Type B pancreatic cell (in vitro differentiated cells): ENCODE data around the gene LYVE1. TPM values are rescaled to one million over a fixed set of nuclear protein-coding genes. Genes with fewer than 3 reads are reported as not detected.

Experiments used
- DNase-seq: peaks from one replicate; pipeline ENCODE4 v3.0.0; 2021; ENCODE audit warnings: mixed read lengths; ENCODE audit not compliant: unreplicated experiment; ENCODE audit errors: extremely low spot score
- H3K27ac Mint-ChIP-seq: 2 replicates; pipeline ENCODE4 v1.8.0; 2021; ENCODE audit warnings: mild to moderate bottlenecking, mixed read lengths
- H3K27me3 Mint-ChIP-seq: 2 replicates; pipeline ENCODE4 v1.8.0; 2021; ENCODE audit warnings: mixed read lengths
- H3K36me3 Mint-ChIP-seq: 2 replicates; pipeline ENCODE4 v1.8.0; 2021; ENCODE audit warnings: mixed read lengths
- H3K4me1 Mint-ChIP-seq: one replicate; pipeline ENCODE4 v1.8.0; 2021; ENCODE audit warnings: mixed read lengths; ENCODE audit not compliant: unreplicated experiment
- H3K4me3 Mint-ChIP-seq: 2 replicates; pipeline ENCODE4 v1.8.0; 2021; ENCODE audit warnings: mild to moderate bottlenecking, mixed read lengths
- H3K9me3 Mint-ChIP-seq: 2 replicates; pipeline ENCODE4 v1.8.0; 2021; ENCODE audit warnings: mixed read lengths
- CTCF ChIP-seq: fragments of 200-600 bp; sonication (generic); conservative IDR thresholded peaks from 2 replicates; pipeline ENCODE4 v1.5.0; 2021; ENCODE audit warnings: antibody characterized with exemption, mild to moderate bottlenecking
- total RNA-seq: library from RNA; stranded (reverse); gene quantifications from 2 replicates; pipeline ENCODE4 v1.2.1, GENCODE V29; 2021; ENCODE audit warnings: low replicate concordance

Gene LYVE1
- total RNA-seq, 1 donor from 2014 or later, result not detected

DNA sequence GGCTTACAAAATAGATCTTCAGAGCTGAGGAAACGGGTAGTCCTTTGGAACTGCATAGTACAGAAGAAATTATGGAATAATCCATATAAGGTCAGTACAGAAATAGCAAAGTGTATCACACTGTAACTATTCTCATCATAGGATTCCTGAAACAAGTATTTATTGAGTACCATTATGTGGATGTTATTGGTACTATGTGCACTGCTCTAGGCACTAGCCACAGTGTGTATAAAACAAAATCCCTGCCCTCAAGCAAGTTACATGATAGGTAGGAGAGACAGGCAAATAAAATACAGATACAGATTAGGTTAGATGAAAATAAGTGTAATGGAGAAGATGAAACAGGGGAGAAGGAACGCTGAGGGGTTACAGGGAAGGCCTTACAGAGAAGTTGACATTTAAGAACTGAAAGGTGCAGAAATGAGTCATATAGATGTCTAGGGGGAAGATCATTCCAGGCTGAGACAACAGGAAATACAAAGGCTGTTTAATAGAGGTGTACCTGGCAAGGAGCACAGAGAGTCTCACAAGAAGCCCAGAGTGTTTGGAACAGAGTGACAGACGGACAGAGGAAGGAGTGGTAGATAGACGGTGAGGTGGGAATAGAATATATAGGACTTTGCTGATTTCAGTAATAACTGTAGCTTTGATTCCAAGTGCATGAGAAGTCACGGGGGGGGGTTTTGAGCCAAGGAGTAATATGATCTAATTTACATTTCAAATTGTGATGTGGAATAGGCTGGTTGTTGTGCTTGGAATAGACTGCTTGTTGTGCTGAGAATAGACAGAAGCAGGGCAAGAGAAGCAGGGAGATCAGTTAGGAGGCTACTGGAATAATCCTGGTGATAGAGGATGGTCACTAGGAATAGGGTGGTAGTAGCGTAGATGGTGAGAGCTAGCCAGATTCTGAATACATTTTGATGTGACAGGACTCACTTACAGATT is 41.2 kb downstream of the LYVE1 start:
- H3K9me3 Mint-ChIP-seq, result no peaks in the 10 kb centered on the region
- no peak for DNase-seq
- TF ChIP-seq CTCF, result no peak
- H3K36me3 Mint-ChIP-seq, result peaks cover 42% of the 10 kb centered on the region
- H3K4me1 Mint-ChIP-seq, result peaks cover 8% of the 10 kb centered on the region
- peak overlapping the region; percentile 67 for H3K27ac Mint-ChIP-seq
- H3K4me3 Mint-ChIP-seq, result peak overlapping the region; percentile 11
- H3K27me3 Mint-ChIP-seq, result no peaks in the 10 kb centered on the region

DNA sequence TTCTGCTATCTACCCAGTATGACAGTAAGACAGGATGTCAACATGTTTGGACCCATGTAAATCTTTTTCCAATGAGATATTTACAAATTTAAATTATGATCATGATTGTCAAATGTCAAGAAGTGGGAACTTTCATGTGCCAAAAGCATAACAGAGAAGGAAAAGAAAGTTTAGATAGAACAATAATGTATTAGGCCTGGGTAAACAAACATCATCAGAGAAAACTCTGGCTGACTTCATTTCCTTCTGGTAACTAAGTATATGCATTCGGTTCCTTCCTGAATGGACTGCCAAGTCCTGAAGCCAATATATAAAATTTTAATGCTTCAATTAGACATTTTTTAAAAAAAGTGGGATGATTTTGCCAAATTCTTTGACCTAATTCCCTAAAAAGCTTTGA is 44.0 kb downstream of the LYVE1 start:
- no peak overlapping the region for H3K27ac Mint-ChIP-seq
- DNase-seq, result no peak
- no peak overlapping the region for H3K4me3 Mint-ChIP-seq
- no peaks in the 10 kb centered on the region for H3K27me3 Mint-ChIP-seq
- peaks cover 8% of the 10 kb centered on the region for H3K4me1 Mint-ChIP-seq
- no peaks in the 10 kb centered on the region for H3K9me3 Mint-ChIP-seq
- no peak for TF ChIP-seq CTCF
- H3K36me3 Mint-ChIP-seq, result peaks cover 39% of the 10 kb centered on the region

DNA sequence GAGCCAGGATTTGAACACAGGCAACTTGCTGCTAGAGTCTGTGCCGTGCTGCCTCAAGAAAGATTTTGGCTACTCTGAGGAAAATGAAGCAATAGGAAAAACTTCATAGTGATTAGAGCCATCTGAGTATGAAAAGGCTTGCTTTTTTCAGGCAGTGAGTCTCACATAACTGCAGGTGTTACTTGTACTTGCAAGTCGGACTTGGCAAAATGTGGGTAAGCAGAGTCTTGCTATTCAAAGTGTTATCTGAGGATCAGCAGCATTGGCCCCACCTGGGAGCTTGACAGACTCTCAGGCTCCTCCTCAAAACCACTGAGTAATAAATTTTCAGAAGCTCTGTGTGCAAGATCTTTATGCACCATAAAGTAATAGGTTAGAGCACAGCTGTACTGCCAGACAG is 45.5 kb downstream of the LYVE1 start:
- H3K4me3 Mint-ChIP-seq, result no peak overlapping the region
- no peaks in the 10 kb centered on the region for H3K9me3 Mint-ChIP-seq
- no peaks in the 10 kb centered on the region for H3K27me3 Mint-ChIP-seq
- H3K27ac Mint-ChIP-seq, result no peak overlapping the region
- no peak for DNase-seq
- peaks cover 35% of the 10 kb centered on the region for H3K36me3 Mint-ChIP-seq
- peaks cover 8% of the 10 kb centered on the region for H3K4me1 Mint-ChIP-seq
- TF ChIP-seq CTCF, result no peak

DNA sequence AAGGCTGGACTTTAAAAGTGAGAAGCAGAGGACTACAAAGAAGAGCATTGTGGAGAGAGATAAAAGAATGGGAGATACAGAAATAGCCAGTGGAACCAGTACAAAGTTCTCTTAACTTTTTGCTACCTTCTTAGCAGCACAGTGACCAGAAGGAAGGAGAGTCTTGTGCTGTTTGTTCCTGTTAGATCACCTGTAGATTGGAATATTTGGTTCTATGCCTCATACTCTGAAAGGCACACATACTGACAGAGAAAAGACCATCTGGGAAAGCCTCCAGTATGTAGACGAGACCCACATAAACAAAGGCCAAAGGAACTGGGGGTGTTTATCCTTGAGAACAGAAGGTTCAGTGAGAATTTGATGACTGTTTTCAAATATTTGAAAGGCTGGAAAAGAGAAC is 46.2 kb downstream of the LYVE1 start:
- Mint-ChIP-seq H3K4me1 (peaks cover 4% of the 10 kb centered on the region), H3K9me3 (no peaks in the 10 kb centered on the region), H3K27ac (no peak overlapping the region), H3K27me3 (no peaks in the 10 kb centered on the region), H3K4me3 (no peak overlapping the region), H3K36me3 (peaks cover 30% of the 10 kb centered on the region)
- DNase-seq, result no peak
- TF ChIP-seq CTCF, result no peak

GRCh38 chr11:10520562-10520961 is 47.9 kb downstream of the LYVE1 start:
- no peak for DNase-seq
- Mint-ChIP-seq H3K36me3 (peaks cover 20% of the 10 kb centered on the region), H3K9me3 (no peaks in the 10 kb centered on the region), H3K27ac (no peak overlapping the region), H3K27me3 (no peaks in the 10 kb centered on the region), H3K4me1 (no peaks in the 10 kb centered on the region), H3K4me3 (no peak overlapping the region)
- no peak for TF ChIP-seq CTCF
